Measurements from ENCODE around the gene PATJ.

GRCh38 chr1:62092110-62092509 lies 349.8 kb downstream of the PATJ start:
- no peak for TF ChIP-seq CTCF (IDR thresholded peaks at IDR 0.05; ENCODE audit: poor library complexity, severe bottlenecking)
- no peak for TF ChIP-seq TAF1 (IDR thresholded peaks at IDR 0.05; ENCODE audit: low read depth)
- TF ChIP-seq RAD21 (conservative IDR thresholded peaks at IDR 0.05), result no peak
- TF ChIP-seq POLR2AphosphoS5 (IDR thresholded peaks at IDR 0.05), result no peak
- TF ChIP-seq REST (IDR thresholded peaks at IDR 0.05; ENCODE audit: borderline replicate concordance), result no peak

Data from neural cell (in vitro differentiated cells).